Mesendoderm (in vitro differentiated cells): ENCODE data around the gene ZNF684. TPM values are rescaled to one million over a fixed set of nuclear protein-coding genes. Genes with fewer than 3 reads are reported as not detected.
"Not testable (repeated sequence)": the region's sequence is repeated elsewhere in the genome, so short reads cannot be mapped to it uniquely, and the experiment has no call there.

Experiments used
- DNase-seq: peaks from one replicate; pipeline ENCODE4 v3.0.0; 2013
- H2AK5ac ChIP-seq: 2 replicates; pipeline ENCODE4 v1.6.1; 2013; ENCODE audit warnings: low read length, inconsistent platforms
- H2BK120ac ChIP-seq: 2 replicates; pipeline ENCODE4 v1.6.1; 2013; ENCODE audit warnings: low read depth, mild to moderate bottlenecking, low read length, moderate library complexity, mixed read lengths
- H2BK15ac ChIP-seq: replicated peaks from 2 replicates; pipeline ENCODE4 v1.6.1; 2013; ENCODE audit warnings: low read depth, mild to moderate bottlenecking, moderate library complexity
- H2BK5ac ChIP-seq: 2 replicates; pipeline ENCODE4 v1.6.1; 2013; ENCODE audit warnings: low read length, inconsistent platforms
- H3K18ac ChIP-seq: 2 replicates; pipeline ENCODE4 v1.6.1; 2013; ENCODE audit warnings: mild to moderate bottlenecking, low read length, mixed read lengths
- H3K23ac ChIP-seq: one replicate; pipeline ENCODE4 v1.6.1; 2013; ENCODE audit warnings: low read length
- H3K27ac ChIP-seq: 2 replicates; pipeline ENCODE4 v1.5.1; 2013; ENCODE audit warnings: low read depth, mild to moderate bottlenecking, inconsistent platforms, low read length, moderate library complexity
- H3K27me3 ChIP-seq: 2 replicates; pipeline ENCODE4 v1.6.1; 2013; ENCODE audit warnings: low read length, control low read depth, mild to moderate bottlenecking, inconsistent platforms; ENCODE audit not compliant: insufficient read depth, poor library complexity
- H3K36me3 ChIP-seq: 2 replicates; pipeline ENCODE4 v1.6.1; 2013; ENCODE audit warnings: low read length, inconsistent platforms; ENCODE audit not compliant: control insufficient read depth, insufficient read depth
- H3K4ac ChIP-seq: one replicate; pipeline ENCODE4 v1.6.1; 2013; ENCODE audit warnings: low read depth, mild to moderate bottlenecking, low read length, moderate library complexity
- H3K4me1 ChIP-seq: 2 replicates; pipeline ENCODE4 v1.6.1; 2013; ENCODE audit warnings: low read depth, low read length, inconsistent platforms; ENCODE audit not compliant: control insufficient read depth
- H3K4me2 ChIP-seq: 2 replicates; pipeline ENCODE4 v1.6.1; 2013; ENCODE audit warnings: low read length
- H3K4me3 ChIP-seq: 2 replicates; pipeline ENCODE4 v1.5.1; 2013; ENCODE audit warnings: mild to moderate bottlenecking, low read length
- H3K56ac ChIP-seq: one replicate; pipeline ENCODE4 v1.6.1; 2013; ENCODE audit warnings: low read length
- H3K79me1 ChIP-seq: 2 replicates; pipeline ENCODE4 v1.6.1; 2013; ENCODE audit warnings: low read length, inconsistent platforms
- H3K79me2 ChIP-seq: 2 replicates; pipeline ENCODE4 v1.6.1; 2013; ENCODE audit warnings: mild to moderate bottlenecking, low read length; ENCODE audit not compliant: control insufficient read depth, insufficient read depth
- H3K9ac ChIP-seq: 2 replicates; pipeline ENCODE4 v1.6.1; 2013; ENCODE audit warnings: low read length, inconsistent platforms
- H4K5ac ChIP-seq: one replicate; pipeline ENCODE4 v1.6.1; 2013; ENCODE audit warnings: low read length
- H4K8ac ChIP-seq: one replicate; pipeline ENCODE4 v1.6.1; 2013; ENCODE audit warnings: low read depth, mild to moderate bottlenecking, control low read depth, low read length, moderate library complexity
- WGBS: extraction: QIAGEN DNeasy Blood & Tissue Kit; methylation state at CpG from one replicate; pipeline ENCODE4 v1.1.7; 2013; ENCODE audit warnings: low lambda C conversion rate, missing lambda C conversion rate; ENCODE audit not compliant: insufficient coverage; ENCODE audit errors: extremely low coverage; 5-methylcytosine and 5-hydroxymethylcytosine counted together
- polyA plus RNA-seq, 2 experiments: library from polyadenylated mRNA; stranded (reverse); fragments of 200-250 nt; gene quantifications; one replicate each; pipeline ENCODE4 v1.2.3, GENCODE V29; 2013

The ZNF684 gene
- 3.8 TPM for polyA plus RNA-seq (2013, experiment 1 of 2)
- 3.4 TPM for polyA plus RNA-seq (2013, experiment 2 of 2)

- Histone ChIP-seq H2AK5ac (no peak within 1 kb of the TSS), H2BK120ac (no peak within 1 kb of the TSS), H3K27ac (no peak within 1 kb of the TSS), H3K56ac (peak within 1 kb of the TSS; percentile 90), H2BK5ac (no peak within 1 kb of the TSS), H3K4me3 (peak within 1 kb of the TSS; percentile 58), H3K79me1 (no peaks in the 10 kb centered on the region), H3K4me1 (no peaks in the 10 kb centered on the region), H3K36me3 (no peaks in the 10 kb centered on the region), H3K23ac (no peak within 1 kb of the TSS), H4K8ac (peak within 1 kb of the TSS; percentile 81), H4K5ac (peak within 1 kb of the TSS; percentile 90), H3K9ac (peak within 1 kb of the TSS; percentile 80), H2BK15ac (no peak within 1 kb of the TSS), H3K27me3 (no peaks in the 10 kb centered on the region), H3K4me2 (peak within 1 kb of the TSS; percentile 61), H3K4ac (peak within 1 kb of the TSS; percentile 22), H3K79me2 (no peaks in the 10 kb centered on the region), H3K18ac (peak within 1 kb of the TSS; percentile 60)
- DNase-seq = peak; percentile 97
- WGBS = no CpG with 5 or more reads among the region's 35 CpGs
These were observed at the start of gene ZNF684 for GRCh38 chr1:40531381-40532061. Gene ZNF684 (plus strand): TSS chr1:40531637. CDS start chr1:40533167, 1,530 bp downstream.

DNA sequence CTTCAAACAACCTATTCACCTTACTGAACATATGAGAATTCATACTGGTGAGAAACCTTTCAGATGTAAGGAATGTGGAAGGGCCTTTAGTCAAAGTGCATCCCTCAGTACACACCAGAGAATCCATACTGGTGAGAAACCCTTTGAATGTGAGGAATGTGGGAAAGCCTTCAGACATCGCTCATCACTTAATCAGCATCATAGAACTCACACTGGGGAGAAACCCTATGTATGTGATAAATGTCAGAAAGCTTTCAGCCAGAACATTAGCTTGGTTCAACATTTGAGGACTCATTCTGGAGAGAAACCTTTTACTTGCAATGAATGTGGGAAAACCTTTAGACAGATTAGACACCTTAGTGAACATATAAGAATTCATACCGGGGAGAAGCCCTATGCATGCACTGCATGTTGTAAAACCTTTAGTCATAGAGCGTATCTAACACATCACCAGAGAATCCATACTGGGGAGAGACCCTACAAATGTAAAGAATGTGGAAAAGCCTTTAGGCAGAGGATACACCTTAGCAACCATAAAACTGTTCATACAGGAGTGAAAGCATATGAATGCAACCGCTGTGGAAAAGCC lies 36.0 kb upstream of the ZNF684 start:
- no CpG with 5 or more reads among the region's 4 CpGs for WGBS
- Histone ChIP-seq H3K4me1 (no peaks in the 10 kb centered on the region), H3K79me1 (no peaks in the 10 kb centered on the region), H3K18ac (no peak overlapping the region), H3K23ac (no peak overlapping the region), H3K4me2 (no peak overlapping the region), H3K56ac (no peak overlapping the region), H3K36me3 (no peaks in the 10 kb centered on the region), H2BK5ac (no peak overlapping the region), H2BK120ac (no peak overlapping the region), H3K27ac (no peak overlapping the region), H3K27me3 (no peaks in the 10 kb centered on the region), H3K4me3 (no peak overlapping the region), H3K9ac (no peak overlapping the region), H3K79me2 (no peaks in the 10 kb centered on the region), H4K8ac (no peak overlapping the region), H2AK5ac (no peak overlapping the region), H4K5ac (no peak overlapping the region), H2BK15ac (no peak overlapping the region), H3K4ac (no peak overlapping the region)
- DNase-seq = peak; percentile 27

DNA sequence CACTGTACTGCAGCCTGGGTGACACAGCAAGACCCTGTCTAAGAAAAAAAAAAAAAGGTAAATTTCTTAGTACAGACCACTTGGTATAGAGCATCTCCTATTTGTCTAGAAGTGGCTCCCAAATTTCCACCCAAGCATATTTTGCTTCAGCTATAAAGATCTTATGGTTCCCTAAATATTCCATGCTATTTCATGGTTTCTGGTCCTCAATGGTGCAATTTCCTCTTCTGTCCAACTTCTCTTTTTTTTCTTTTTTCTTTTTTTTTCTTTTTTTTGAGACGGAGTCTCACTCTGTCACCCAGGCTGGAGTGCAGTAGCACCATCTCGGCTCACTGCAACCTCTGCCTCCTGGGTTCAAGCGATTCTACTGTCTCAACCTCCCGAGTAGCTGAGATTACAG lies 28.8 kb upstream of the ZNF684 start:
- not testable (repeated sequence) for DNase-seq, H3K79me2 ChIP-seq, H3K56ac ChIP-seq

DNA sequence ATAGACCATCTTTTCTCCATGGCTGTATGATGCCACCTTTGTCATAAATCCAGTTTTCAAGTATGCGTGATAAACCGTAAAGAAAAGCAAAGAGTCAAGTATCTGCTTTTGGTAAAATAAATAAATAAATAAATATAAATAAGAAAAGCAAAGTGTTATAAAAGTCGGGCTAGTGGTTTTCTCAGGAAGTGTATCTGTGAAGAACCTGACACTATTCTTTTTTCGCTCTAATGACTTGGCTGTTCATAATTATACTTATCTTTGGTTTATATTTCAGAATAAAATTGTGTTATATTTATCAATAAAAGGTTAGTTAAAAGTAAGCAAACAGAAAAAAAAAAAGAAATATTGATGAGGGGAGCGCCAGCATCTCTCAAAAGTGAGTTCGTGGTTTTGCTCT lies 23.5 kb upstream of the ZNF684 start:
- Histone ChIP-seq H3K9ac (peak overlapping the region; percentile 92), H3K4ac (peak overlapping the region; percentile 63), H2BK120ac (no peak overlapping the region), H3K4me3 (peak overlapping the region; percentile 84), H3K56ac (peak overlapping the region; percentile 94), H3K27me3 (no peaks in the 10 kb centered on the region), H3K23ac (no peak overlapping the region), H3K36me3 (no peaks in the 10 kb centered on the region), H2BK15ac (no peak overlapping the region), H3K4me1 (no peaks in the 10 kb centered on the region), H4K8ac (no peak overlapping the region), H3K27ac (no peak overlapping the region), H3K18ac (no peak overlapping the region), H3K79me1 (no peaks in the 10 kb centered on the region), H3K79me2 (no peaks in the 10 kb centered on the region), H4K5ac (no peak overlapping the region), H3K4me2 (peak overlapping the region; percentile 30), H2BK5ac (no peak overlapping the region), H2AK5ac (no peak overlapping the region)
- no peak for DNase-seq
- no CpG with 5 or more reads among the region's 6 CpGs for WGBS

More for the DNA sequence above, 28.8 kb upstream of the ZNF684 start:
- H2BK120ac ChIP-seq, H3K23ac ChIP-seq, H3K36me3 ChIP-seq, H2BK5ac ChIP-seq, H3K4me3 ChIP-seq, H2AK5ac ChIP-seq, H2BK15ac ChIP-seq, H4K5ac ChIP-seq, H3K27ac ChIP-seq, H3K27me3 ChIP-seq, H4K8ac ChIP-seq, H3K4me2 ChIP-seq, H3K4ac ChIP-seq, H3K4me1 ChIP-seq, H3K9ac ChIP-seq, H3K18ac ChIP-seq, H3K79me1 ChIP-seq: not testable (repeated sequence)
- no CpG with 5 or more reads among the region's 4 CpGs for WGBS

GRCh38 chr1:40508375-40509341 lies 22.8 kb upstream of the ZNF684 start, which contains the start of gene EXO5:
Gene EXO5 (plus strand): TSS chr1:40508767. CDS start chr1:40514545, 5,778 bp downstream.
- Histone ChIP-seq H3K4me1 (no peaks in the 10 kb centered on the region), H3K79me1 (no peaks in the 10 kb centered on the region), H3K18ac (no peak within 1 kb of the TSS), H3K4me3 (peak within 1 kb of the TSS; percentile 84), H3K79me2 (no peaks in the 10 kb centered on the region), H3K27me3 (no peaks in the 10 kb centered on the region), H2BK5ac (no peak within 1 kb of the TSS), H3K56ac (peak within 1 kb of the TSS; percentile 94), H3K4ac (peak within 1 kb of the TSS; percentile 63), H4K8ac (no peak within 1 kb of the TSS), H4K5ac (no peak within 1 kb of the TSS), H2BK120ac (no peak within 1 kb of the TSS), H3K23ac (peak within 1 kb of the TSS; percentile 97), H3K36me3 (no peaks in the 10 kb centered on the region), H3K27ac (no peak within 1 kb of the TSS), H3K9ac (peak within 1 kb of the TSS; percentile 92), H2BK15ac (no peak within 1 kb of the TSS), H3K4me2 (peak within 1 kb of the TSS; percentile 30), H2AK5ac (no peak within 1 kb of the TSS)
- peak; percentile 71 for DNase-seq
- no CpG with 5 or more reads among the region's 76 CpGs for WGBS
